ENCODE data around the gene SPATA19. TPM values are rescaled to one million over a fixed set of nuclear protein-coding genes. Genes with fewer than 3 reads are reported as not detected.
"Not testable (repeated sequence)": the region's sequence is repeated elsewhere in the genome, so short reads cannot be mapped to it uniquely, and the experiment has no call there.

SPATA19 gene
- total and polyA plus RNA-seq, 4 donors = not detected

DNA sequence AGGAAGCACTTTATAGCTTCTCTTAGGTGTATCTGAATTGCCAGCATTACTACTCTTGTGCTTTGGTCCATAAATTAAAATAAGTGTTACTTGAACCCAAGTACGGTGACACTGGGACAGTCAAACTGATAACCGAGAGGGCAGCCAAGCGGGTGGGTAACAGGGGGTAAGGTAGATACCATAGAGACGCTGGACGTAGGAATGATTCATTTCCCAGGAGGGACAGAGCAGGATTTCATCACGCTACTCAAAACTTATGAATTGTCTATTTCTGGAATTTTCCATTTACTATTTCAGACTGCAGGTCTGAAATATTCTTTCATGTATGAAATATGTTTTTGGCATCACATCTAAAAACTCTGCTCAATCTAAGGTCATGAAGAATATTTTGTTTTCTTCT, 14.8 kb upstream of the SPATA19 start:
- Histone ChIP-seq H3K27ac (ENCODE audit: low read depth in 1 of 2, low read length in 2 of 2) (no peak overlapping the region), H3K4me1 (ENCODE audit: control insufficient read depth in 4 of 4, insufficient read depth in 4 of 4, low read length in 3 of 4) (no peaks in the 10 kb centered on the region), H3K4me3 (ENCODE audit: low read depth in 1 of 3, low read length in 3 of 3) (no peak overlapping the region), H3K36me3 (ENCODE audit: control insufficient read depth in 4 of 4, insufficient read depth in 3 of 4, low read depth in 1 of 4, low read length in 3 of 4) (no peaks in the 10 kb centered on the region), H3K9me3 (ENCODE audit: control insufficient read depth in 4 of 4, low read length in 3 of 4) (no peaks in the 10 kb centered on the region), H3K9ac (ENCODE audit: low read depth in 1 of 2, low read length in 2 of 2) (no peak overlapping the region), H3K27me3 (ENCODE audit: control insufficient read depth in 4 of 4, insufficient read depth in 4 of 4, low read length in 3 of 4) (peaks cover 0 to 6% (median 1%) of the 10 kb centered on the region in 4 donors)
- TF ChIP-seq EGR1 (IDR thresholded peaks at IDR 0.05; ENCODE audit: low read depth in 2 of 2) (no peak), SP1 (IDR thresholded peaks at IDR 0.05) (no peak), HNF4A (conservative IDR thresholded peaks at IDR 0.05) (no peak)
- no peak for DNase-seq (ENCODE audit: low spot score)
- 73% methylated on average over 6 of the region's 6 CpGs for WGBS

DNA sequence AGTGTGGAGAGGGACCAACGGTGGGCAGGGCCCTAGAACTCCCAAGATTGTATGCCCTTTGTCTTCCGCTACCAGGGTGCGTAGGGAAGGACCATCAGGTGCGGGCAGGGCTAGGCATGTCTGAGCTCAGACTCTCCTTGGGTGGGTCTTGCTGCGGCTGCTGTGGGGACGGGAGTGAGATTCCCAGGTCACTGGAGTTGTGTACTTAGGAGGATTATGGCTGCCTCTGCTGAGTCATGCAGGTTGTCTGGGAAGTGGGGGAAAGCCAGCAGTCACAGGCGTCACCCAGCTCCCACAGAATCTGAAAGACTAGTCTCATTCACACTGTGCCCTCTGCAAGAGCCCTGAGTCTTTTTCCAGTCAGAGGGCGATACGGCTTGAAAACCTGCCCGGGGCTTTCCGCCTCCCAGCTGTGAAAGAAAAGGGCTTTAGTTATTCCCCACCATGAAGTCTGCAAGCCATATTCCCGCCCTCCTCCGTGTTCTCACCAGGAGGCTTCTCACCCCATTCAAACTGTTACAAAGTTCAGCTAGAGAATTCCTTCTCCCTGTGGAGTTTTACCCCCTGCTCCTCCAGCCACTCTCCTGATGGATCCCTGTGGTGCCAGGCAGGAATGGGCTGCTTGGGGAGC, 9.1 kb upstream of the SPATA19 start:
- H3K4me3 ChIP-seq (ENCODE audit: low read depth in 1 of 3, low read length in 3 of 3); H3K27me3 ChIP-seq (ENCODE audit: control insufficient read depth in 4 of 4, insufficient read depth in 4 of 4, low read length in 3 of 4); H3K9me3 ChIP-seq (ENCODE audit: control insufficient read depth in 4 of 4, low read length in 3 of 4); H3K36me3 ChIP-seq (ENCODE audit: control insufficient read depth in 4 of 4, insufficient read depth in 3 of 4, low read depth in 1 of 4, low read length in 3 of 4); H3K4me1 ChIP-seq (ENCODE audit: control insufficient read depth in 4 of 4, insufficient read depth in 4 of 4, low read length in 3 of 4); H3K27ac ChIP-seq (ENCODE audit: low read depth in 1 of 2, low read length in 2 of 2); DNase-seq (ENCODE audit: low spot score); H3K9ac ChIP-seq (ENCODE audit: low read depth in 1 of 2, low read length in 2 of 2): not testable (repeated sequence)
- WGBS = 38% methylated on average over 13 of the region's 13 CpGs

DNA sequence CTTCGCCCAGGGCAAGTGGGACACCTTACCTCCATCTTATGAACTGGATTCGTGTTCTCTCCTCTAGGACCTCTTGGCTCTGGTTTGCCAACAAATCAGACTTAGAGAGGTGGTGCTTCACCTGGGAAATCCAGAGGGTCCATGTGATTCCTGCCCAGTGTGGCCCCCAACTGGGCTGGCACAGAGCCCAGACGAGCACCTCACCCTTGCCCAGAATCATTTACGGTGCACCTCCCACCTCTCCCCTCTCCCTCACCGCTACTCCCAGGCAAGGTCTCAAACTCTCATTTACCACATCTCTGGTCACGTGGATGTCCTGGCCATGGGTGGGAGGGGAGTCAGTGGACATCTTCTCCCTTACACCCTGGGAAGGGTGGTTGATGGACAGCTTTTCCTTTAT, 1.1 kb downstream of the SPATA19 start:
- DNase-seq (ENCODE audit: low spot score) = no peak
- TF ChIP-seq HNF4G (IDR thresholded peaks at IDR 0.05) = no peak
- no peak for TF ChIP-seq YY1 (IDR thresholded peaks at IDR 0.05)
- TF ChIP-seq TAF1 (conservative IDR thresholded peaks at IDR 0.05) = no peak
- H3K9ac ChIP-seq (ENCODE audit: low read depth in 1 of 2, low read length in 2 of 2) = no peak overlapping the region
- no peaks in the 10 kb centered on the region for H3K4me1 ChIP-seq (ENCODE audit: control insufficient read depth in 4 of 4, insufficient read depth in 4 of 4, low read length in 3 of 4)
- 66% methylated on average over 6 of the region's 6 CpGs for WGBS
- no peak overlapping the region for H3K27ac ChIP-seq (ENCODE audit: low read depth in 1 of 2, low read length in 2 of 2)
- H3K9me3 ChIP-seq (ENCODE audit: control insufficient read depth in 4 of 4, low read length in 3 of 4) = peaks cover 0 to 2% (median 0%) of the 10 kb centered on the region in 4 donors
- no peaks in the 10 kb centered on the region for H3K36me3 ChIP-seq (ENCODE audit: control insufficient read depth in 4 of 4, insufficient read depth in 3 of 4, low read depth in 1 of 4, low read length in 3 of 4)
- H3K4me3 ChIP-seq (ENCODE audit: low read depth in 1 of 3, low read length in 3 of 3) = no peak overlapping the region
- H3K27me3 ChIP-seq (ENCODE audit: control insufficient read depth in 4 of 4, insufficient read depth in 4 of 4, low read length in 3 of 4) = peaks cover 0 to 2% (median 0%) of the 10 kb centered on the region in 4 donors

DNA sequence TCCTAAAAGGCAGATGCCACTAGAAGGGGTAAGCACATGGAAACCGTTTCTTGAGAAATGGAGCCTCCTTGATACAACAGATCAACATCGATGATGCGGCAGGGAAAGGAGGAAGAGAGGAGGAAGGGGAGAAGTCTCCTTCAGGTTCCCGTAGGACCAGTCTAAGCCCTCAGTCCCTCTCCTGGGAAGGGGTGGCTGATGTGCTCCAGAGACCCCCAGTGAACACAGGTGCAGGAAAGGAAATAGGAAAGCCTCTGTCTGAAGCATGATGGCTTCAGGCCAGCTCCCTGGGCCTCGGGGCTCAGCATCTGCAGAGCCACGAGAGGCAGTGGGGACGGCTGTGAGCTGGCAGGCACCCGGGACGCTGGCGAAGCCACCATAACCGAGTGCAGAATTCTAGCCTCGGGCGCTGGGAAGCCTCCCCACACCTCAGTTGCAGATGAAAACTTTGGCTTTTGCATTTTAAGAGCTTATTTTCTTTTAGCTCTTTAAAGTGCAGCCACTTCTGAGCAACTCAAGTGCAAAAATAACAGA, 1.8 kb downstream of the SPATA19 start:
- Histone ChIP-seq H3K4me1 (ENCODE audit: control insufficient read depth in 4 of 4, insufficient read depth in 4 of 4, low read length in 3 of 4) (no peaks in the 10 kb centered on the region), H3K4me3 (ENCODE audit: low read depth in 1 of 3, low read length in 3 of 3) (no peak overlapping the region), H3K9ac (ENCODE audit: low read depth in 1 of 2, low read length in 2 of 2) (no peak overlapping the region), H3K36me3 (ENCODE audit: control insufficient read depth in 4 of 4, insufficient read depth in 3 of 4, low read depth in 1 of 4, low read length in 3 of 4) (no peaks in the 10 kb centered on the region), H3K9me3 (ENCODE audit: control insufficient read depth in 4 of 4, low read length in 3 of 4) (peaks cover 0 to 2% (median 0%) of the 10 kb centered on the region in 4 donors), H3K27me3 (ENCODE audit: control insufficient read depth in 4 of 4, insufficient read depth in 4 of 4, low read length in 3 of 4) (peaks cover 0 to 2% (median 0%) of the 10 kb centered on the region in 4 donors), H3K27ac (ENCODE audit: low read depth in 1 of 2, low read length in 2 of 2) (no peak overlapping the region)
- TF ChIP-seq JUND (IDR thresholded peaks at IDR 0.05) = no peak
- TF ChIP-seq FOXA2 (IDR thresholded peaks at IDR 0.05) = no peak
- no peak for TF ChIP-seq RXRA (IDR thresholded peaks at IDR 0.05)
- TF ChIP-seq, protein P1, sequence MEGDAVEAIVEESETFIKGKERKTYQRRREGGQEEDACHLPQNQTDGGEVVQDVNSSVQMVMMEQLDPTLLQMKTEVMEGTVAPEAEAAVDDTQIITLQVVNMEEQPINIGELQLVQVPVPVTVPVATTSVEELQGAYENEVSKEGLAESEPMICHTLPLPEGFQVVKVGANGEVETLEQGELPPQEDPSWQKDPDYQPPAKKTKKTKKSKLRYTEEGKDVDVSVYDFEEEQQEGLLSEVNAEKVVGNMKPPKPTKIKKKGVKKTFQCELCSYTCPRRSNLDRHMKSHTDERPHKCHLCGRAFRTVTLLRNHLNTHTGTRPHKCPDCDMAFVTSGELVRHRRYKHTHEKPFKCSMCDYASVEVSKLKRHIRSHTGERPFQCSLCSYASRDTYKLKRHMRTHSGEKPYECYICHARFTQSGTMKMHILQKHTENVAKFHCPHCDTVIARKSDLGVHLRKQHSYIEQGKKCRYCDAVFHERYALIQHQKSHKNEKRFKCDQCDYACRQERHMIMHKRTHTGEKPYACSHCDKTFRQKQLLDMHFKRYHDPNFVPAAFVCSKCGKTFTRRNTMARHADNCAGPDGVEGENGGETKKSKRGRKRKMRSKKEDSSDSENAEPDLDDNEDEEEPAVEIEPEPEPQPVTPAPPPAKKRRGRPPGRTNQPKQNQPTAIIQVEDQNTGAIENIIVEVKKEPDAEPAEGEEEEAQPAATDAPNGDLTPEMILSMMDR (IDR thresholded peaks at IDR 0.05; ENCODE audit: low read depth, low read length, missing input control) = no peak
- TF ChIP-seq, protein P2, sequence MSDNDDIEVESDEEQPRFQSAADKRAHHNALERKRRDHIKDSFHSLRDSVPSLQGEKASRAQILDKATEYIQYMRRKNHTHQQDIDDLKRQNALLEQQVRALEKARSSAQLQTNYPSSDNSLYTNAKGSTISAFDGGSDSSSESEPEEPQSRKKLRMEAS (IDR thresholded peaks at IDR 0.05) = no peak
- TF ChIP-seq SP1 (IDR thresholded peaks at IDR 0.05) = no peak
- no peak for TF ChIP-seq HNF4A (conservative IDR thresholded peaks at IDR 0.05)
- TF ChIP-seq, protein P3, sequence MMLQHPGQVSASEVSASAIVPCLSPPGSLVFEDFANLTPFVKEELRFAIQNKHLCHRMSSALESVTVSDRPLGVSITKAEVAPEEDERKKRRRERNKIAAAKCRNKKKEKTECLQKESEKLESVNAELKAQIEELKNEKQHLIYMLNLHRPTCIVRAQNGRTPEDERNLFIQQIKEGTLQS (IDR thresholded peaks at IDR 0.05) = no peak
- TF ChIP-seq TAF1 (conservative IDR thresholded peaks at IDR 0.05) = no peak
- no peak for TF ChIP-seq NR2F2 (IDR thresholded peaks at IDR 0.05)
- TF ChIP-seq EGR1 (IDR thresholded peaks at IDR 0.05; ENCODE audit: low read depth in 2 of 2) = no peak
- no peak for TF ChIP-seq FOXA1 (IDR thresholded peaks at IDR 0.05)
- no peak for TF ChIP-seq YY1 (IDR thresholded peaks at IDR 0.05)
- DNase-seq (ENCODE audit: low spot score) = no peak
- 76% methylated on average over 13 of the region's 13 CpGs for WGBS

Measured in liver (tissue), 9 donors.